Stimulated activated CD4-positive, alpha-beta T cell treated with anti-CD3 and anti-CD28 coated beads, Interleukin-1b, Interleukin-23, amount 100 ng/mL, for 1 hour (primary cell): ENCODE results near the gene PSMD1.

Source experiments
- DNase-seq, 2 donors: peaks; one replicate each; pipeline ENCODE4 v3.0.0-alpha.2; 2020; ENCODE audit warnings: low read depth in 2 of 2

Gene PSMD1

DNA sequence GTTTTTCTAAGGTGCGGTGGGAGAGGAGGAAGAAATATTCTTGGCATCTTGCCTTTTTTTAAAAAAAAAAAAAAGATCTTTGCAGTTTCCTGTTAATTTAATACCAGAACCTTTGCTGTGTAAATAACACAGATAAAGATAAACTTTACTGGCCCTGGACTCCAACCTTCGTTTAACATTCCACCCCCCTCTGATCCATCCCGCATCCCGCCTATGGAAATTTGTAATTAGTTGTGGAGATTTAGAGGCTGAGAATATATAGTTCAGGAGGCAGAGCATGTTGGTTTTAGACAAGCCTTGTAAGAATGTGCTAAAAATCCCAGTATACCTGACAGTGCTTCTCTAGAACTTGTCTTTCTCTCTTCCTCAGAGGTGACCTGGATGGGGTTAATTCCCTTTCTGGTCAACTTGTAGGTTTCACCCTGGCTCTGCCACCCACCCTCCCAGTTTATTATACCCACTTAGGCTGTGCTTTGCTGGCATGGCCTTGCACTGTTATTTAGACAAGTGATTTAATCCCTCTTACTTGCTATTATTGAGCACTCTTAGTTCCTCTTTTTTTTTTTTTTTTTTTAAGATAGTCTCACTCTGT, 22.3 kb upstream of the PSMD1 start:
- DNase-seq = no peak

DNA sequence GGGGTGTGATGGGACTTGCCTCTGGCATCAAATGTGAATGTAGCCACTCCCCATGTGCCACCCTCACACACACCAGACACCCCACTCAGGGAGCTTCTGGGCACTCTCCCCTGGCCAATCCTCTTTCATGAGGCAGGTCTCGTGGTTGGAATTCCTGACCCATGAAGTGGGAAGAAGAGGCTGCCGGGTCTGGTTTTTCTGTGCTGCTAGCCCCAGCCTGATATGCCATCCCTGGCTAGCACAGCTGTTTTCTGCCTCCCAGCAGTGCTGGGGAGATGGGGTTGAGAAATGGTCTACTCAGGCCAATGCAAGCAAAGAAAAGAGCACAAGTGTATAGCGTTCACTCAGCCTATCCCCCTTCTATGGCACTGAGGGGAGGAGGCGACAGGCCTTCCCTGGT, 20.5 kb upstream of the PSMD1 start:
- no peak for DNase-seq

DNA sequence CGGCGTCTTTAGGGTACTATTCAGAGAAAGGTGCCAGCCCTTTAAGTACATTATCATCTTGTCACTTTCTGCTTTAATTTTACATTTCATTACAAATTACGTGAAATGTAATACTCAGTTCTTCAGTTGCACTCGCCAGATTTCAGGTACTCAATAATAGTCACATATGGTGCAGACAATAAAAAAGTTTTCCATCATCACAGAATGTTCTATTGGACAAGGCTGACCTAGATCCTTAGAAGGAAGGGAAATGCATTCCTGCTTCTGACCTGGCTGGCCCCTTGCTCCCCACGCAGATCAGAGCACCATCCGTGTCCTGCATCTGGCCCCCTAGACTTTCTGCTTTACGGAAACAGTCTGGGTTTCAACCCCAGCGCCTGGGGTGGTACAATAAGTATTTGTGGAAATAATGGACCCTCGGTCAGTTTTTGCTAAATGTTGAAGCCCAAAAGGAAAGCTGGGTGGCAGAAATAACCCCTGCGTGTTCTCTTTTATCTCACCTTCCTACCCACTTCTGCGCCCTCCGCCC, 20.0 kb upstream of the PSMD1 start:
- no peak for DNase-seq

- no peak for DNase-seq
Observed at GRCh38 chr2:231037202-231037730, 19.4 kb upstream of the PSMD1 start, which contains the start of gene C2orf72. C2orf72 (plus strand) TSS chr2:231037523; CDS start chr2:231037566, 43 bp downstream.

DNA sequence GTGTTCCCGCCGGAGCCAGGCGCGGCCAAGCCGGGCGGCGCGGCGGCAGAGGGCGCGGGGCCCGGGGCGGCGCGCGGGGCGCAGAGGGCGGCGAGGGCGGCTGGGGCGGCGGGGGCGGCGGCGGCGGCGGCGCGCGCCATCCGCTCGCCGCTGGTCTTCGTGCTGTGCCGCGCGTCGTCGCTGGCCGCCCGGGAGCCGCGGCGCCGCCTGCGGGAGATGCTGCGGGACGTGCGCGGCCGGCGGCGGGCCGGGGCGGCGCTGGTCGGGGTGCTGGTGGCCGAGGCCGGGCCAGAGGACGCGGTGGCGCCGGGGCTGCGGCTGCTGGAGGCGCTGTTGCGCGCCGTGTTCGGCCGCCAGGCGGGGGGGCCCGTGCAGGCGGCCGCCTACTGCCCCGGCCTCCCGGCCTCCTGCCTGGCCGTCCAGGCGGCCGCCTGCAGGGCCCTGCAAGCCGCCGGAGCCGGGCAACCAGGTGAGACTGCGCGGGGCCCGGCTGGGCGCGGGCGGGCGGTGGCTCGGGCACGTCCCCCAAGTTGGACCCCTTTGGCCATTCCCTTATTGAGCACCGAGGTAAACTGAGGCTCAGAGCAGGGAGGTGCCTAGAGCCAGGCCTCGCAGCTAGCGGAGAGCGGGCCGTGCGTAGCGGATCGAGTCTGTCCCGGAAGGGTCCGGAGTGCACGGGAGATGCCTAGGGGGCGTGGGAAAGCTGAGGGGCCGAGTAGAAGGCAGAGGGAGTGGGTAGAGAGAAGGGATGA, 18.8 kb upstream of the PSMD1 start:
- no peak for DNase-seq

DNA sequence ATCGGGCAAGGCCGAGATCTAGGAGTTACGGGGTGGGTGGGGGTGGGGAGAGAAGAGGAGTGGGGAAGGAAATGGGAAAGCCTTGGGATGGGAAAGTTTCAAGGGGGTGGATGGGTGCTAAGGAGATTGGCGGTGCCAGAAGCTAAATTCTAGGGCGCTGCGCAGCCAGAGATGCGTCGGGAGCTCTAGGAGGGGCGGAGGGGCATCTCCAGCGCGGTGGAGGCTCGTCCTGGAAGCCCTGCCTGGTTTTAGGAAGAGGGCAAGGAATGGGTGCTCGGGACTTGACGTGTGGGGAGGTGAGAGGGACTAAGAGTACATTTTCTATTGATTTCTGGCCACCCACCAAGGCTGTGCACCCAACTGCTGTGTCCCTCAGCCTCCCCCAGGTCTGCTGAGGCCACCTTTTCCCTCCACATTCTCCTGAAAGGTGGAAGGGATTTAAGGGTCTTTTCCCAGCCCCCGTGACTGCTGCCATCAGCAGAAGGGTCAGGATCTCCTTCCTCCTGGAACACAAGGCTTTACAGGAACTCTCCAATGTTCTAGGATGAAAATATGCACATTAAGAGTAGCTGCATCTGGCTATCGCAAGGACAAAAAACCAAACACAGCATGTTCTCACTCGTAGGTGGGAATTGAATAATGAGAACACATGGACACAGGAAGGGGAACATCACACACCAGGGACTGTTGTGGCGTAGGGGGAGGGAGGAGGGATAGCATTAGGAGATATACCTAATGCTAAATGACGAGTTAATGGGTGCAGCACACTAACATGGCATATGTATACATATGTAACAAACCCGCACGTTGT, 18.0 kb upstream of the PSMD1 start:
- DNase-seq = no peak

DNA sequence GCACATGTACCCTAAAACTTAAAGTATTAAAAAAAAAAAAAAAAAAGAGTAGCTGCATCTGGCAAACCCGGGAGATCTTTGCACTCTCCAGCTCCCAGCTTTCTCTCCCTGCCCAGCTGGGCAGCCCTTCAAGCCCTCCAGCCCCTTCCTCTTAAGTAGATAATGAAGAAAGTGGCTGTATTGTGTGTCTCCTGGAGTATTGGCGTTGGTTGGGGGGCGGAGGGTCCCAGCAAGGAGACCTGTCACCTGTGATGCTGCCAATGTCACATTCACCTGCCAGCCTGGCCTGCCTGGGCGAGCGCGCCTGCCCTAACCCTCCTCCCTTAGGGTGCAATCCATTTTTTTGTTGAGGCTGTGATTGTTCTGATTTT, 17.4 kb upstream of the PSMD1 start:
- DNase-seq = no peak

DNA sequence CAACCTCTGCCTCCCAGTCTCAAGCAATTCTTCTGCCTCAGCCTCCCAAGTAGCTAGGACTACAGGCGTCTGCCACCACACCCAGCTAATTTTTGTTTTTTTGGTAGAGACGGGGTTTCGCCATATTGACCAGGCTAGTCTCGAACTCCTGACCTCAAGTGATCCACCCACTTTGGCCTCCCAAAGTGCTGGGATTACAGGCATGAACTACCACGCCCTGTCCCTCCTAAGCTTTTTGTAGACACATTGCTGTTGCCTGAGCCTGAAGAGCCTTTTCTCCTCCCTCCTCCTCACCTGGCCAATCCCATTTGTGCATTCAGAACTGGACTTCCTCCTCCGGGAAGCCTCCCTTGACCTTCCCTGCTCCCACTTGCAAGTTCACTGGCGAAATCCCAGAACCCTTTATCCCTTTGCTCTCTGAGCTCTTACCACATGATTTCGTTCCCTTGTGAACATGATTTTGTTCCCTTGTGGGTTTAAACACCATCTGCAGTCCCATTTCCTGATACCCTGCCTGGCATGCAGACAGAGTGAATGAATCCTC, 16.8 kb upstream of the PSMD1 start:
- DNase-seq = no peak

- no peak for DNase-seq
Observed at GRCh38 chr2:231041061-231041689, 15.5 kb upstream of the PSMD1 start.

- DNase-seq = no peak
Observed at GRCh38 chr2:231043796-231044195, 12.9 kb upstream of the PSMD1 start.

DNA sequence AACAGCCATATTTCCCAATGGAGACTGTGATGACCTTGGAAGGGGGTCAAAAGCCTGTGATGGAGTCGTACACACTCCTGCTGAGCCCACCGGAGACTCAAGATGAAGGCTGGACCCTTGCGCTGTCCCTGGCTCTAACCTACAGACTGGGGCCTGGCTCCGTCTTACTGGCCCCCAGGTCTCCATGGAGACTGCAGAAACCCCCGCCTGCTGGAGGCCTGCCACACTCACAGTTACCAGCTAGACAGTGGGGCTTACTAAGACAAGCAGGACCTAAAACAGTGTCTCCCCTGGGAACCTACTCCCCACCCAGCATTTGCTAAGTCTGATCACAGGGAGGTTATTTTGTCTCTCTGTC, 9.8 kb upstream of the PSMD1 start:
- no peak for DNase-seq

DNA sequence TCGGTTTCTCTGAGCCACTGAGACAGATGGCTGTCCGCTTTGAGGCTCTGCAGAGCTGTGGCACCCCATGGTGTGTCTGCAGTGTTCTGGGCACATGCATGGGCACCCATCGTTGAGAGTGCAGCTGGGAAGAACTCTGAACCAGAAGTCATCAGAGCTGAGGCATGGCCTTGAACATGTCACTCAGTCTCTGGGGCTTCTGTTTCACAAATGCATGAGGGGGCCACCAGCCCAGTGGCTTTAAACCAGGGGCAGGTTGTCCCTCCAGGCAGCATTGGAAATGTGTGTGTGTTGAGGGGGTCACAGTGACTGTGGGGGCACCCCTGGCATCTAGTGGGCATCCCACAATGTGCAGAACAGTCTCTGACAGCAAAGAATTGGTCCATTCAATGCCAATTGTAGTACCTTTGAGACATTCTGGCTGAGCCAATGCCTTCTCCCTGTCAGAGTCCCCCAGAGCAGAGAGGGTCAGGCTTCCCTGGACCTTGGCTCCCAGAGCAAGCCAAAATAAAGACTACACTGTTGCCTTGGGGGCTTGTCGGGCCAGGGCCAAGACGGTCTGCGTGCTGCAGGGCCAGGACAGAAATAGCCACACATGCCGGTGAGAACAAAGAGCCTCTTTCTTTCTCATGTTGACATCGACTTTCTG, 9.3 kb upstream of the PSMD1 start:
- no peak for DNase-seq

GRCh38 chr2:231047923-231048915, 8.4 kb upstream of the PSMD1 start:
- DNase-seq = no peak

- no peak for DNase-seq
Observed at GRCh38 chr2:231049286-231050017, 7.2 kb upstream of the PSMD1 start.

DNA sequence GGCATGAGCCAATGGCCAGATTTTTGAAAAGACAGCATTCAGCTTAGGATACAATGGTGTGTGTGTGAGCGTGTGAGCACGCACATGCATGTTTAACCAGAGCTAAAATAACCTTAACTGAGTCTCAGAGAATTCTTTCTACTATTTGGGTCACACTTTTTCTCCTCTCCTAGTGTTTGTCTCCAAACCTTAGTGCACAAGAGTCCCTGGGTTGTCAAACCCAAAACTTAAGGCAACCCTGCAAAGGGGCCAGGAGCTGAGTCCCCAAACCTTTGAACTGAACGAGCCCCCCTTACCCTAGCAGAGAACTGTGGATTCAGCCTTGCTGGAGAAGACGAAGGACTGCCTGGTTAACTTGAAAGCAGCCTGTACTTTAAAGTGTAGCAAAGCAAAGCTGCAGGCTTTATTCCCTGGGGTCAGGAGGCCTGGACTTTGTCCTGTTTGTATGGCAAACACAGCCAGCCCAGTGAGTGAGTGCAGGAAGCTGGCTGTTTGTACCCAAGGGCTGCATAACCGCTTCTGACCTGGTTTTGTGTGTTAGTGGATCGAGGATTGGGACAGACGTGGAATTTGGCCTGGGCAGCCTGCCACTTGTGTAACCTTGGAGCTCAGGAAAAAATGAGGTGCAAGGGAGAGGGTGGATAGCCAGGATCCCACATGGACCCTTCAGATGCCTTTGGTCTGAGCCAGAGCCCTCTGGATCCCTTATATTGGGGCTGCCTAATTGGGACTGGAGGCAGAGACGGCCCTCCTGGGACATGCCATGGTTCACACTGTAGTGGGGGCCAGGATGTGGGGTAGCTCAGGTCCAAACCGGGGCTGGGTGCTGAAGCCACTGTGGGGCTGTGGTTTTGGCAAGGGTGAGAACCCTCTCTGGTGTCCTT, 6.4 kb upstream of the PSMD1 start:
- no peak for DNase-seq

DNA sequence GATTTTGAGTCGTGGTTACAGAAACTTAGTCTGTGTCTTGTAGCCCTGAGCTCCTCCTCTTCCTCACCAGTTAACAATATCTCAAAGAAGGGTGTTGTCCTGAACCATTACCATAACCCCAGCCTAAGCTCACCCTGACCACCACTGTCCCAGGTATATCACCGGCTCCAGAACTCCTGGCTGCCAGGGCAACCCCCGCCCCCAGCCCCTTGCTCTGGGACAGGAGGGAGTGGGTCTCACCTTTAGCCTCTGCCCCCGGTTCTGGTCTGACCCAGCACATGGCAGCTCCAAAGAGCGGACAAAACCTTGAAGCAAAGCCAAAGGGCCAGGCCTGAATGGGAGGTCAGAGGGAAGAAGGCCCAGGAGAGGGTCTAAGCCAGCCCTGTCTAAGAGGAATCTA, 5.6 kb upstream of the PSMD1 start:
- DNase-seq = no peak

- DNase-seq = peak; percentile 44 to 67
Observed at GRCh38 chr2:231052494-231053451, 3.9 kb upstream of the PSMD1 start.
